CD8-positive, alpha-beta memory T cell (primary cell): Measurements from ENCODE around the gene IQSEC3. TPM values are rescaled to one million over a fixed set of nuclear protein-coding genes. Genes with fewer than 3 reads are reported as not detected.

ENCODE experiments used
- CTCF ChIA-PET: fragments of 350-600 bp; sonication (Branson Sonifier 250); formaldehyde crosslinking; loops from one replicate; lab custom pipeline; 2021; ENCODE audit warnings: antibody characterized with exemption; lab: Charles Lee
- POLR2A ChIA-PET: fragments of 350-600 bp; sonication (Branson Sonifier 250); formaldehyde crosslinking; loops from one replicate; lab custom pipeline; 2021; ENCODE audit warnings: antibody characterized with exemption; lab: Charles Lee
- DNase-seq, 5 donors: peaks; one replicate each; pipeline versions ENCODE4 v3.0.0 to v3.0.0-alpha.2; 2020 to 2022; ENCODE audit warnings: mixed read lengths in 1 of 5
- H3K27ac ChIP-seq: one replicate; pipeline ENCODE4 v1.7.0; 2013; ENCODE audit warnings: low read depth, mild to moderate bottlenecking, low read length, moderate library complexity
- H3K27me3 ChIP-seq: 2 replicates; pipeline ENCODE4 v1.7.0; 2013; ENCODE audit warnings: low read length, mild to moderate bottlenecking; ENCODE audit not compliant: insufficient read depth, poor library complexity, severe bottlenecking
- H3K36me3 ChIP-seq: 2 replicates; pipeline ENCODE4 v1.7.0; 2013; ENCODE audit warnings: mild to moderate bottlenecking, low read length, moderate library complexity; ENCODE audit not compliant: insufficient read depth
- H3K4me1 ChIP-seq: 2 replicates; pipeline ENCODE4 v1.7.0; 2013; ENCODE audit warnings: mild to moderate bottlenecking, low read length, moderate library complexity; ENCODE audit not compliant: insufficient read depth
- H3K4me3 ChIP-seq: 2 replicates; pipeline ENCODE4 v1.7.0; 2013; ENCODE audit warnings: mild to moderate bottlenecking, low read length
- H3K9me3 ChIP-seq: 2 replicates; pipeline ENCODE4 v1.7.0; 2013; ENCODE audit warnings: mild to moderate bottlenecking, low read length
- H3K27ac Mint-ChIP-seq, 8 donors: one replicate each; pipeline ENCODE4 v1.8.0; 2020 to 2021; ENCODE audit warnings: mixed read lengths in 8 of 8, mild to moderate bottlenecking in 6 of 8, inconsistent platforms in 3 of 8, moderate library complexity in 3 of 8
- H3K27me3 Mint-ChIP-seq, 2 donors: one replicate each; pipeline ENCODE4 v1.8.0; 2020 to 2021; ENCODE audit warnings: mixed read lengths in 2 of 2, mild to moderate bottlenecking in 1 of 2, moderate library complexity in 1 of 2
- H3K36me3 Mint-ChIP-seq, 3 donors: one replicate each; pipeline ENCODE4 v1.8.0; 2020 to 2021; ENCODE audit warnings: mixed read lengths in 3 of 3, inconsistent platforms in 1 of 3, mild to moderate bottlenecking in 1 of 3
- H3K4me1 Mint-ChIP-seq, 3 donors: one replicate each; pipeline ENCODE4 v1.8.0; 2020 to 2021; ENCODE audit warnings: mixed read lengths in 3 of 3, inconsistent platforms in 1 of 3, mild to moderate bottlenecking in 1 of 3
- H3K4me3 Mint-ChIP-seq, 7 donors: one replicate each; pipeline ENCODE4 v1.8.0; 2020 to 2021; ENCODE audit warnings: mixed read lengths in 7 of 7, mild to moderate bottlenecking in 6 of 7, moderate library complexity in 4 of 7, inconsistent platforms in 2 of 7
- H3K9me3 Mint-ChIP-seq, 5 donors: one replicate each; pipeline ENCODE4 v1.8.0; 2020 to 2022; ENCODE audit warnings: mixed read lengths in 5 of 5, mild to moderate bottlenecking in 3 of 5, moderate library complexity in 2 of 5, inconsistent platforms in 1 of 5
- polyA plus RNA-seq: library from polyadenylated mRNA; unstranded; fragments of 300-500 nt; fragmentation: Illumina TruSeq; gene quantifications from one replicate; pipeline ENCODE4 v1.2.3, GENCODE V29; 2021
- total RNA-seq, 2 experiments: library from RNA; stranded (reverse); gene quantifications; one replicate each; pipeline ENCODE4 v1.2.3, GENCODE V29; 2021

The IQSEC3 gene
- total and polyA plus RNA-seq, 3 experiments from 2014 or later: 0.53 to 0.88 TPM; not detected in 1

DNA sequence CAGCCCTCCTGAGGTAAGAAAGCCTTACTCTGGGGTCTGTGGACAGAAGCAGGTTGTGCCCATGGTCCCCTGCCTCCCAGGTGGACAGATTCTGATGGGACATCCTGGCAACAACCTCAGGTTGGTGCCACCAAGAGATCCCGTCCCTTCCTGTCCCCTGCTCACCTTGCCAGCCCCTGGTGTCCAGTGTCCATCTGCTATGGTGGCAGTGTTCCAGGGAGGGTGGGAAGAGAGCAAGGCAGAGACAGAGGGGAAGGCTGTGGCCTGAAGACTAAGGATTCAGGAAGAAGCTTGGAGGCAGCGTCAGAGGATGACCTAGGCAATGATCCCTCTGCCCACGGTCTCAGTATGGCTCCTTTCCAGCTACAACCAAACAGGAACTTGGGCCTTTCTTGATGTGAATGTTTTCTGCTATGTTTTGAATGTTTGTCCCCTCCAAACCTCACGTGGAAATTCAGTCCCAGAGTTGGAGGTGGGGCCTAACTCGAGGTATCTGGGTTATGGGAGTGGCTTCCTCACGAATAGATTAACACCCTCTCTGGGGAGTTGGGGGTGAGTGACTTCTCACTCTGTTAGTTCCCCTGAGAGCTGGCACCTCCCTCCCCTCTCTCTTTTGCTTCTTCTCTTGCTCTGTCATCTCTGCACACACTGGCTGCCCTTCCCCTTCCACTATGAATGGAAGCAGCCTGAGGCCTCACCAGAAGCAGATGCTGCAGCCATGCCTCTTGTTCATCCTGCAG is 26.9 kb downstream of the IQSEC3 start:
- Histone ChIP-seq H3K9me3 (no peaks in the 10 kb centered on the region), H3K4me3 (no peak overlapping the region), H3K27ac (no peak overlapping the region), H3K4me1 (no peaks in the 10 kb centered on the region), H3K36me3 (no peaks in the 10 kb centered on the region), H3K27me3 (no peaks in the 10 kb centered on the region)
- H3K9me3 Mint-ChIP-seq: peaks cover 6 to 14% (median 13%) of the 10 kb centered on the region in 5 donors
- DNase-seq: no peak
- H3K4me1 Mint-ChIP-seq: no peaks in the 10 kb centered on the region
- H3K27ac Mint-ChIP-seq: no peak overlapping the region
- peaks cover 0 to 2% (median 0%) of the 10 kb centered on the region in 3 donors for H3K36me3 Mint-ChIP-seq
- ChIA-PET CTCF (no interaction called here), POLR2A (no interaction called here)
- peaks cover 10 to 17% of the 10 kb centered on the region in 2 donors for H3K27me3 Mint-ChIP-seq
- H3K4me3 Mint-ChIP-seq: no peak overlapping the region

GRCh38 chr12:96543-96942 is 30.0 kb downstream of the IQSEC3 start:
- H3K27me3 Mint-ChIP-seq: peaks cover 13 to 39% of the 10 kb centered on the region in 2 donors

GRCh38 chr12:98924-99352 is 32.4 kb downstream of the IQSEC3 start:
- H3K4me3 ChIP-seq: no peak overlapping the region
- Mint-ChIP-seq H3K36me3 (peaks cover 0 to 2% (median 0%) of the 10 kb centered on the region in 3 donors), H3K9me3 (no peaks in the 10 kb centered on the region), H3K27me3 (peaks cover 16 to 37% of the 10 kb centered on the region in 2 donors), H3K27ac (no peak overlapping the region), H3K4me3 (no peak overlapping the region), H3K4me1 (peaks cover 2% of the 10 kb centered on the region in 3 donors)
- POLR2A ChIA-PET: no interaction called here
- no peaks in the 10 kb centered on the region for H3K9me3 ChIP-seq
- H3K36me3 ChIP-seq: no peaks in the 10 kb centered on the region
- H3K27ac ChIP-seq: no peak overlapping the region
- no peak for DNase-seq
- no peaks in the 10 kb centered on the region for H3K27me3 ChIP-seq
- H3K4me1 ChIP-seq: peaks cover 2% of the 10 kb centered on the region
- CTCF ChIA-PET: no interaction called here

More at GRCh38 chr12:96543-96942, 30.0 kb downstream of the IQSEC3 start:
- ChIA-PET POLR2A (no interaction called here), CTCF (no interaction called here)
- Mint-ChIP-seq H3K9me3 (peaks cover 0 to 5% (median 2%) of the 10 kb centered on the region in 5 donors), H3K4me1 (no peaks in the 10 kb centered on the region), H3K27ac (no peak overlapping the region), H3K36me3 (peaks cover 0 to 2% (median 0%) of the 10 kb centered on the region in 3 donors), H3K4me3 (no peak overlapping the region)
- H3K9me3 ChIP-seq: no peaks in the 10 kb centered on the region
- H3K4me3 ChIP-seq: no peak overlapping the region
- no peak for DNase-seq
- H3K36me3 ChIP-seq: no peaks in the 10 kb centered on the region
- no peaks in the 10 kb centered on the region for H3K27me3 ChIP-seq
- no peak overlapping the region for H3K27ac ChIP-seq
- no peaks in the 10 kb centered on the region for H3K4me1 ChIP-seq

DNA sequence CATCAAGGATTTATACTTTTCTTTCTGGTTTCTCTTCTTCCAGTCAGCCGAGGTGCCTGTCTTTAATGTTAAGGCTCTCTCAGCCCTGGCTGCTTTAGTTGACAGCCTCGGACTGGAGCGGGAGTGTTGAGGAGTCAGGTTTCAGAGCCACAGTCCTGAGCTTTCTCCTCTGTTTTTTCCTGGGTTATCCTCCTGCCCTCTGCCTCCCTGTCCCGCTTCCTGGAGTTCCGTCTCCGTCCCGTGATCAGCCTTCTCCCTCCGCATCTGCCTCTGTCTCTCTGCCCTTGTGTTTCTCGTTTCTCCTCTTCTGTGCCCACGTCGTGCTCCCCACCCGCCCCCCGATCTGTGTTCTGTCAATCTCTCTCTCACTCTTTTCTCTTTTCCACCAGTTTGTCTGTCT is 33.0 kb downstream of the IQSEC3 start:
- Histone ChIP-seq H3K9me3 (no peaks in the 10 kb centered on the region), H3K4me1 (peaks cover 7% of the 10 kb centered on the region), H3K4me3 (no peak overlapping the region), H3K27me3 (no peaks in the 10 kb centered on the region), H3K36me3 (no peaks in the 10 kb centered on the region), H3K27ac (no peak overlapping the region)
- peaks cover 2 to 6% (median 5%) of the 10 kb centered on the region in 3 donors for H3K4me1 Mint-ChIP-seq
- no peak overlapping the region for H3K4me3 Mint-ChIP-seq
- no peak for DNase-seq
- no peaks in the 10 kb centered on the region for H3K9me3 Mint-ChIP-seq
- peaks cover 16 to 33% of the 10 kb centered on the region in 2 donors for H3K27me3 Mint-ChIP-seq
- H3K27ac Mint-ChIP-seq: peak overlapping the region in 1 of 8 donors; percentile 77
- POLR2A ChIA-PET: no interaction called here
- peaks cover 0 to 2% (median 0%) of the 10 kb centered on the region in 3 donors for H3K36me3 Mint-ChIP-seq
- CTCF ChIA-PET: no interaction called here

DNA sequence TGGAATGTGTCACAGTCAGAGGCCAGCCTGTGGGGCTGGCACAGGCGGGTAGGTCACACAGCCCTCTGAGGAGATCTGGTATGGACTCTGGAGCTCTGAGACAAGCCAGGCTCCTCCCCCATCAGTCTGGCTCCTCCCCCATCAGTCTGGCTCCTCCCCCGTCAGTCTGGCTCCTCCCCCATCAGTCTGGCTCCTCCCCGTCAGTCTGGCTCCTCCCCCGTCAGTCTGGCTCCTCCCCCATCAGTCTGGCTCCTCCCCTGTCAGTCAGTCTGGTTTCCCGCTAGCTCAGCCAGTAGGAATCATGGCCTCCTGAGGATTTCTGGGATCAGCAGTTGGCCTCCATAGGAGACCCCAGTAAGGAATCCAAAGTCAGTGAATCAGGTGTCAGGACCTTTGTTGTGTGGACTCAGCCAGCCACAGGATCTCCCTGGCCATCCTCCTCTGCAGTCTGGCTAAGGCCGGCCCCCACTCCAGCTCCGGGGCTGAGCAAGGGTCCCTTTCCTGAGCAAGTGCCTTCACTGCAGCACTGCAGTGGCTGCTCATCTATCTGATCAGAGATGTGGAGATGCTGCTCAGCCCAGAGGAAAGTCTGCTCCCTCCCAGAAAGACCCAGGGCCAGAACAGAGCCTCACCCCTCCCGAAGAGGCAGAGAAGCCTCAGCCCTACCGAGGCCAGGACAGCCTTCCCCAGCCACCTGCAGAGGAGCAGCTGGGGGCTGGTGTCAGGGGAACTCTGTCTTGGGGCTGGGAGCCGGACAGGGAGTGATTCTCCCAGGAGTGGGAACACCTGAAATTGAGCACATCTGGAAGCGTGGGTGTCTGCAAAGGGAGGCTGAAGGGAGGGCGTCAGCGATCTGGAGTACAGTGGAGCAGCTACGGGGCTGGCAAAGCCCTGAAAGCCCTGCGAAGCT is 35.7 kb downstream of the IQSEC3 start:
- Mint-ChIP-seq H3K27me3 (peaks cover 13 to 33% of the 10 kb centered on the region in 2 donors), H3K36me3 (no peaks in the 10 kb centered on the region), H3K4me3 (no peak overlapping the region), H3K27ac (no peak overlapping the region), H3K9me3 (no peaks in the 10 kb centered on the region), H3K4me1 (peaks cover 2 to 6% (median 5%) of the 10 kb centered on the region in 3 donors)
- ChIA-PET CTCF (no interaction called here), POLR2A (no interaction called here)
- H3K4me3 ChIP-seq: no peak overlapping the region
- no peak for DNase-seq
- peaks cover 7% of the 10 kb centered on the region for H3K4me1 ChIP-seq
- H3K9me3 ChIP-seq: no peaks in the 10 kb centered on the region
- H3K27me3 ChIP-seq: no peaks in the 10 kb centered on the region
- H3K27ac ChIP-seq: no peak overlapping the region
- H3K36me3 ChIP-seq: no peaks in the 10 kb centered on the region

GRCh38 chr12:102879-103168 is 36.3 kb downstream of the IQSEC3 start:
- Mint-ChIP-seq H3K4me3 (peak overlapping the region in 1 of 7 donors; percentile 48), H3K27ac (no peak overlapping the region), H3K36me3 (no peaks in the 10 kb centered on the region)

DNA sequence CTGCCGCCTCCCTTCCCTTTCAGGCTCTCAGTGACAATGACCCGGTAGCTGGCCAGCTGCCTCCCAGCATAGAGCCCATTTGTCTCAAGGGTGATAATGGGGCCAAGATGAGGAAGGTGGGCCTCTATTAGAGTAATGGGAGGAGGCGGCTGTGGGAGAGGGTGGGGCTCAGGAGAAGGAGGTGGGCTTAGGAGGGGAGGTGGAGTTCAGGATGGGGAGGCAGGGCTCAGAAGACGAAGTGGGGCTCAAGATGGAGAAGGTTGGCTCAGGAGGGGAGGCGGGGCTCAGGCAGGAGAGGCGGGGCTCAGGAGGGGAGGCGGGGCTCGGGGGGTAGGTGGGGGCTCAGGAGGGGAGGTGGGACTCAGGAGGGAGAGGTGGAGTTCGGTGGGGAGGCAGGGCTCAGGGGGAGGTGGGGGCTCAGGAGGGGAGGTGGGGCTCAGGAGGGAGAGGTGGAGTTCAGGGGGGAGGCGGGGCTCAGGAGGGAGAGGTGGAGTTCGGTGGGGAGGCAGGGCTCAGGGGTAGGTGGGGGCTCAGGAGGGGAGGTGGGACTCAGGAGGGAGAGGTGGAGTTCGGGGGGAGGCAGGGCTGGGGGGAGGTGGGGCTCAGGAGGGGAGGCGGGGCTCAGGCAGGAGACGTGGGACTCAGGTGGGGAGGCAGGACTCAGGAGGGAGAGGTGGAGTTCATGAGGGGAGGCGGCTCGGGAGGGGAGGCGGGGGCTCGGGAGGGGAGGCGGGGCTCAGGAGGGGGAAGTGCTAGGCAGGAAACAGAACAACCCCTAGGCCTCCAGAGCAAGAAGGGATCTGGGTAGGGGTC is 36.8 kb downstream of the IQSEC3 start:
- H3K27me3 Mint-ChIP-seq: peaks cover 13 to 37% of the 10 kb centered on the region in 2 donors
- no peak overlapping the region for H3K4me3 Mint-ChIP-seq
- no peaks in the 10 kb centered on the region for H3K9me3 Mint-ChIP-seq
- no peaks in the 10 kb centered on the region for H3K27me3 ChIP-seq
- H3K27ac ChIP-seq: no peak overlapping the region
- no peak overlapping the region for H3K27ac Mint-ChIP-seq
- H3K4me1 ChIP-seq: peaks cover 7% of the 10 kb centered on the region
- H3K4me3 ChIP-seq: no peak overlapping the region
- ChIA-PET POLR2A (no interaction called here), CTCF (no interaction called here)
- H3K4me1 Mint-ChIP-seq: peaks cover 2 to 6% (median 5%) of the 10 kb centered on the region in 3 donors
- DNase-seq: no peak
- no peaks in the 10 kb centered on the region for H3K36me3 ChIP-seq
- H3K9me3 ChIP-seq: no peaks in the 10 kb centered on the region
- H3K36me3 Mint-ChIP-seq: no peaks in the 10 kb centered on the region

More at GRCh38 chr12:102879-103168, 36.3 kb downstream of the IQSEC3 start:
- no peak for DNase-seq
- Histone ChIP-seq H3K27me3 (no peaks in the 10 kb centered on the region), H3K4me3 (no peak overlapping the region), H3K36me3 (no peaks in the 10 kb centered on the region), H3K4me1 (peaks cover 7% of the 10 kb centered on the region), H3K9me3 (no peaks in the 10 kb centered on the region), H3K27ac (no peak overlapping the region)
- CTCF ChIA-PET: no interaction called here
- Mint-ChIP-seq H3K27me3 (peaks cover 13 to 34% of the 10 kb centered on the region in 2 donors), H3K4me1 (peaks cover 2 to 6% (median 5%) of the 10 kb centered on the region in 3 donors), H3K9me3 (no peaks in the 10 kb centered on the region)
- POLR2A ChIA-PET: no interaction called here
